ENCODE measurements around the gene ATP5F1D. TPM values are rescaled to one million over a fixed set of nuclear protein-coding genes. Genes with fewer than 3 reads are reported as not detected.
A peak's percentile ranks its signal among the peaks of the same experiment; 100 is the strongest.

Gene ATP5F1D
- total and polyA plus RNA-seq, 2 of the 13 experiments (the other 11 are each of a cell fraction or from before 2014, with no cell fraction given) = 39.4 to 78.7 TPM

DNA sequence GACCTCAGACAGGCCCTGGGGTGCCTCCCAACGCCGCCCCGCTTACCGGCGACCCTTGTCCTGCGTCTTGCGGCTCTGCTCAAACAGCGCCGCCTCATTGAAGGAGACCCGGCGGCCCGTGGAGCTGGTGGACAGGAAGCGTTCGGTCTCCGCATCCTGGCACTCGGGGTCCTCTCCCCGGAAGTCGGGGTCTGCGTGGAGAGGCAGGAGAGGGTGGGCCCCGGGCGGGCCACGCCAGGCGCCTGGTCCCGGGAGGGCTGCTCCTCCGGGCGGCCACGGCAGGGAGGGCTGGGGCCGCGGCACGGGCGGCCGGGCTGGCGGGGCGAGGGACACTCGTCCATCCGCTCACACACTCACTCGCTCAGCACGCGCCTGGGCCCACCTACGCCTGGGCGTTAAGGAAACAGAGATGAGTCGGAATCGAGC, 6.6 kb upstream of the ATP5F1D start (continued):
- no peak for TF ChIP-seq ZNF678 (CRISPR knock-in tag; IDR thresholded peaks at IDR 0.05)

DNA sequence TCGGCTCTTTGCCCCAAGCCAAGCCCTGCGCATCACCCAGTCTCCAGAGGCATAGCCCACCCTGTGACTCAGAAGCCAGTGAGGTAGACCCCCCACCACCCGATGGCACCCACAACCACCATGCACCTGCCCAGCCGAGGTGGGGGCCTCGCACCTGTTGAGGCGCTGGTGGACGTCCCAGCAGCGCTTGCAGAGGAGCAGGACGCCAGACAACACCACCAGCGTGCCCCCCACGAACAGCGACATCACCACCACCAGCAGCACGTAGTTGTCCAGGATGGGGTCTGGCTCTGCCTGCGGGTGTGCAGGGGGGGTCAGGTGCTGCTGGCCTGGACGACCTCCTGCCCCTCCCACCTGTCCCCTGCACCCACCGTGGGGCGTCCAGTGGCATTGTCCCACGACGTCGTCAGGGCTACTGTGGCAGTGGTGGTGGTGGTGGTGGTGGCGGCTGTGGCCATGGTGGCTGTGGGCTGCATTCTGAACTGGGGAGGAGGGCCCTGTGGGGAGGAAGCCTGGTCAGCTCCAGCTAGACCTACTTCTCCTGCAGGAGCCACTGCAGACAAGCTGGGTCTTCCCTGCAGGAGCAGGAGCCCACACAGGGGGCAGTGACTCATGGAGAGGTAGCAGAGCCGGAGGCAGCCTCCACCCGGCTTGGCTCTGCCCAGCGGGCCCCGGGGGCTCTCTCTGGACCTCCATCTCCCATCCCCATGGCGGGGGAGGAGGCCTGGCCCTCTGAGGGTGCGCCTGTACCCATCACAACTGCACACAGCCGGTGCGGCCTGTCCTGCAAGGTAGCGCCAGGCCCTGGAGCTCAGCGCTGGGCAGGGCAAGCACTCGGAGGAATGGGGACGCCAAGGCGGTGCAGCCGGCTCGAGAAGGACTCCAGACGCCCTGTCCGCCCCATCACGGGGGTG, 5.7 kb upstream of the ATP5F1D start:
- Histone ChIP-seq H3K4me3 (replicated peaks in 1 of 3; ENCODE audit: insufficient read depth in 1 of 3, low read depth in 2 of 3, low read length in 3 of 3) (no peak overlapping the region), H3K9me3 (ENCODE audit: low read length) (no peaks in the 10 kb centered on the region), H4K20me1 (ENCODE audit: insufficient read depth, low read length) (no peaks in the 10 kb centered on the region), H3K4me1 (ENCODE audit: insufficient read depth, low read length) (peaks cover 41% of the 10 kb centered on the region), H3K27me3 (ENCODE audit: control insufficient read depth in 1 of 2, insufficient read depth in 2 of 2, low read length in 2 of 2) (no peaks in the 10 kb centered on the region), H3K9ac (ENCODE audit: insufficient read depth, low read depth, low read length) (no peak overlapping the region), H3K79me2 (ENCODE audit: insufficient read depth, low read length) (no peaks in the 10 kb centered on the region), H3K27ac (ENCODE audit: extremely low read length, insufficient read depth, low read length) (no peak overlapping the region), H3K4me2 (ENCODE audit: low read depth, low read length) (no peak overlapping the region), H3K36me3 (replicated peaks in 1 of 2; ENCODE audit: control insufficient read depth in 1 of 2, insufficient read depth in 2 of 2, low read length in 2 of 2) (peaks cover 0 to 3% of the 10 kb centered on the region in 2 experiments; a peak in 1 of 5 replicates), H2AFZ (ENCODE audit: low read length) (no peak overlapping the region)
- WGBS (ENCODE audit: low lambda C conversion rate) = 89% methylated on average over 20 of the region's 39 CpGs
- ChIA-PET POLR2A (interaction anchor here (0.9 kb wide), 1 partner anchor 33 kb away, joined by 4 read pairs; the partner anchor contains the start of gene CIRBP), CTCF (ENCODE audit: low intra/inter-chr PET ratio, low total read pairs) (no interaction called here)
- BruUV-seq (replicated peaks) = no TSS peak
- TF ChIP-seq AGO2 (optimal IDR thresholded peaks at IDR 0.05; ENCODE audit: low read depth, low read length) = peak; percentile 32
- no peak for TF ChIP-seq NFE2L2 (IDR thresholded peaks at IDR 0.05; ENCODE audit: low read length)
- TF ChIP-seq EEA1 (CRISPR knock-in tag; IDR thresholded peaks at IDR 0.05; ENCODE audit: borderline replicate concordance) = 0 out of 2 replicates have a peak, but pooled peaks have one; percentile 38
- no peak for TF ChIP-seq ZNF891 (CRISPR knock-in tag; IDR thresholded peaks at IDR 0.05)
- TF ChIP-seq GLI4 (CRISPR knock-in tag; IDR thresholded peaks at IDR 0.05; ENCODE audit: borderline replicate concordance) = no peak
- ATAC-seq = no peak
- intact Hi-C loops (cut with micrococcal nuclease; ENCODE audit: unreplicated experiment) (no loop called here), in situ Hi-C loops (cut with HindIII; ENCODE audit: extremely low pct_ligation_motif_present, low pct_unique_long_range_greater_than_20kb) (no loop called here)
- no peak for FAIRE-seq
- no peak for DNase-seq (ENCODE audit: low spot score)

Measured in HepG2 (cell line).